Parathyroid adenoma (tissue), 2 donors: ENCODE results near the gene REPIN1.
A peak's percentile ranks its signal among the peaks of the same experiment; 100 is the strongest.

Experiments
- H2AFZ ChIP-seq: fragments of 300-600 bp; sonication (generic); one replicate; pipeline ENCODE4 v1.7.0; 2017; ENCODE audit warnings: antibody characterized with exemption, mild to moderate bottlenecking
- H3K27ac ChIP-seq: fragments of 300-600 bp; sonication (generic); one replicate; pipeline ENCODE4 v1.7.0; 2017
- H3K27me3 ChIP-seq: fragments of 300-600 bp; sonication (generic); one replicate; pipeline ENCODE4 v1.7.0; 2017; ENCODE audit warnings: low read length; ENCODE audit not compliant: control insufficient read depth, insufficient read depth
- H3K36me3 ChIP-seq: fragments of 300-600 bp; sonication (generic); one replicate; pipeline ENCODE4 v1.7.0; 2017; ENCODE audit warnings: low read length; ENCODE audit not compliant: control insufficient read depth, insufficient read depth
- H3K4me1 ChIP-seq: fragments of 300-600 bp; sonication (generic); one replicate; pipeline ENCODE4 v1.7.0; 2017; ENCODE audit warnings: control low read depth
- H3K4me2 ChIP-seq: fragments of 300-600 bp; sonication (generic); one replicate; pipeline ENCODE4 v1.7.0; 2017; ENCODE audit warnings: low read length
- H3K4me3 ChIP-seq: fragments of 300-600 bp; sonication (generic); one replicate; pipeline ENCODE4 v1.7.0; 2017; ENCODE audit warnings: low read depth, low read length
- H3K79me2 ChIP-seq: fragments of 300-600 bp; sonication (generic); one replicate; pipeline ENCODE4 v1.7.0; 2017; ENCODE audit warnings: control low read depth
- H3K9ac ChIP-seq: fragments of 300-600 bp; sonication (generic); one replicate; pipeline ENCODE4 v1.7.0; 2017; ENCODE audit warnings: mild to moderate bottlenecking
- H3K9me3 ChIP-seq: fragments of 300-600 bp; sonication (generic); one replicate; pipeline ENCODE4 v1.7.0; 2017; ENCODE audit warnings: low read length; ENCODE audit not compliant: control insufficient read depth
- TF ChIP-seq, protein P1 (sequence below): fragments of 300-600 bp; sonication (generic); IDR thresholded peaks from one replicate; pipeline ENCODE4 v1.7.0; 2017; ENCODE audit warnings: antibody characterized with exemption, mild to moderate bottlenecking
- donor health status: primary hyperparathyroidism.

The REPIN1 gene

GRCh38 chr7:150397346-150398107, 28.9 kb downstream of the REPIN1 start:
- H3K4me3 ChIP-seq, result no peak overlapping the region
- TF ChIP-seq, protein P1, sequence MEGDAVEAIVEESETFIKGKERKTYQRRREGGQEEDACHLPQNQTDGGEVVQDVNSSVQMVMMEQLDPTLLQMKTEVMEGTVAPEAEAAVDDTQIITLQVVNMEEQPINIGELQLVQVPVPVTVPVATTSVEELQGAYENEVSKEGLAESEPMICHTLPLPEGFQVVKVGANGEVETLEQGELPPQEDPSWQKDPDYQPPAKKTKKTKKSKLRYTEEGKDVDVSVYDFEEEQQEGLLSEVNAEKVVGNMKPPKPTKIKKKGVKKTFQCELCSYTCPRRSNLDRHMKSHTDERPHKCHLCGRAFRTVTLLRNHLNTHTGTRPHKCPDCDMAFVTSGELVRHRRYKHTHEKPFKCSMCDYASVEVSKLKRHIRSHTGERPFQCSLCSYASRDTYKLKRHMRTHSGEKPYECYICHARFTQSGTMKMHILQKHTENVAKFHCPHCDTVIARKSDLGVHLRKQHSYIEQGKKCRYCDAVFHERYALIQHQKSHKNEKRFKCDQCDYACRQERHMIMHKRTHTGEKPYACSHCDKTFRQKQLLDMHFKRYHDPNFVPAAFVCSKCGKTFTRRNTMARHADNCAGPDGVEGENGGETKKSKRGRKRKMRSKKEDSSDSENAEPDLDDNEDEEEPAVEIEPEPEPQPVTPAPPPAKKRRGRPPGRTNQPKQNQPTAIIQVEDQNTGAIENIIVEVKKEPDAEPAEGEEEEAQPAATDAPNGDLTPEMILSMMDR, result no peak
- no peaks in the 10 kb centered on the region for H3K36me3 ChIP-seq
- H3K9me3 ChIP-seq, result no peaks in the 10 kb centered on the region
- H3K9ac ChIP-seq, result no peak overlapping the region
- no peak overlapping the region for H3K4me2 ChIP-seq
- no peaks in the 10 kb centered on the region for H3K79me2 ChIP-seq
- H3K4me1 ChIP-seq, result peaks cover 14% of the 10 kb centered on the region
- no peaks in the 10 kb centered on the region for H3K27me3 ChIP-seq
- H2AFZ ChIP-seq, result no peak overlapping the region
- no peak overlapping the region for H3K27ac ChIP-seq

- no peaks in the 10 kb centered on the region for H3K27me3 ChIP-seq
- H3K9me3 ChIP-seq, result no peaks in the 10 kb centered on the region
- no peak overlapping the region for H3K27ac ChIP-seq
- no peaks in the 10 kb centered on the region for H3K79me2 ChIP-seq
- peak overlapping the region; percentile 37 for H3K4me2 ChIP-seq
- peaks cover 14% of the 10 kb centered on the region for H3K4me1 ChIP-seq
- TF ChIP-seq, protein P1, result no peak
- H3K9ac ChIP-seq, result no peak overlapping the region
- no peak overlapping the region for H3K4me3 ChIP-seq
- no peak overlapping the region for H2AFZ ChIP-seq
- no peaks in the 10 kb centered on the region for H3K36me3 ChIP-seq
These were observed 29.7 kb downstream of the REPIN1 start for GRCh38 chr7:150398108-150398964.

DNA sequence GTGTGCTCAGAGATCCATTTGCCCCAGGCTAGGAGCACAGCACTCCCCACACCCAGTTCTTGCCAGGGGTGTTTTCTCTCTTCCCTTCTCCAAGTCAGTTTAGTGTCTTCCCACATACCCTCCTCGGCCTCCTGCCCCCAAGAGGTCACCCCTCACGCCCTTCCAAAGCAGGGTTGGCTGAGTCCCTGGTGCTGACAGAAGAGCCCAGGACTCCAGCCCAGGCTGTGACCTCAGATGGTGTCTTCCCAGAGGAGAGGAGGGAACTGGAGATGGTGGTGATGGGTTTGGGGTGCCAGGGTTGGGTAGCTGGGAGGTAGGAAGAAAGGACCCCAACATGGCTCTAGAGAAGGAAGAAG, 30.3 kb downstream of the REPIN1 start:
- no peak overlapping the region for H3K4me3 ChIP-seq
- TF ChIP-seq, protein P1, result no peak
- no peak overlapping the region for H2AFZ ChIP-seq
- no peaks in the 10 kb centered on the region for H3K36me3 ChIP-seq
- H3K9ac ChIP-seq, result no peak overlapping the region
- H3K27me3 ChIP-seq, result no peaks in the 10 kb centered on the region
- peak overlapping the region; percentile 67 for H3K27ac ChIP-seq
- peaks cover 14% of the 10 kb centered on the region for H3K4me1 ChIP-seq
- H3K79me2 ChIP-seq, result no peaks in the 10 kb centered on the region
- peak overlapping the region; percentile 29 for H3K4me2 ChIP-seq
- H3K9me3 ChIP-seq, result no peaks in the 10 kb centered on the region

- no peaks in the 10 kb centered on the region for H3K36me3 ChIP-seq
- no peak overlapping the region for H3K9ac ChIP-seq
- peak overlapping the region; percentile 31 for H2AFZ ChIP-seq
- no peaks in the 10 kb centered on the region for H3K27me3 ChIP-seq
- peak overlapping the region; percentile 67 for H3K27ac ChIP-seq
- peaks cover 17% of the 10 kb centered on the region for H3K4me1 ChIP-seq
- H3K4me3 ChIP-seq, result no peak overlapping the region
- H3K79me2 ChIP-seq, result no peaks in the 10 kb centered on the region
- TF ChIP-seq, protein P1, result no peak
- H3K4me2 ChIP-seq, result peak overlapping the region; percentile 29
- H3K9me3 ChIP-seq, result no peaks in the 10 kb centered on the region
These were observed 30.9 kb downstream of the REPIN1 start for GRCh38 chr7:150399421-150400007.
